GM13977 (cell line): ENCODE results near the gene TKT.
A peak's percentile ranks its signal among the peaks of the same experiment; 100 is the strongest.
"Not testable (repeated sequence)": the region's sequence is repeated elsewhere in the genome, so short reads cannot be mapped to it uniquely, and the experiment has no call there.

Source experiments
- DNase-seq: peaks from one replicate; pipeline ENCODE4 v3.0.0; 2012; ENCODE audit warnings: low spot score
- CTCF ChIP-seq: IDR thresholded peaks from 2 replicates; pipeline ENCODE4 v1.5.1; 2012; ENCODE audit warnings: mild to moderate bottlenecking, control low read depth; ENCODE audit not compliant: insufficient read depth; ENCODE audit errors: extremely low read depth, missing control alignments
- in situ Hi-C: fragments of 300-500 bp; cut with MboI; formaldehyde crosslinking; loops from one replicate; pipeline ENCODE4 v1.12.0; 2022; ENCODE audit warnings: low sequenced_read_pairs, low pct_unique_long_range_greater_than_20kb, mixed read lengths, inconsistent platforms; ENCODE audit not compliant: unreplicated experiment

Gene TKT

GRCh38 chr3:53255775-53256703 is at the start of gene TKT:
Gene TKT, minus strand, starts transcription at chr3:53256022. Its CDS starts 80 bp downstream, at chr3:53255942.
- DNase-seq: peak; percentile 99
- in situ Hi-C loops: no loop called here
- no peak for TF ChIP-seq CTCF

GRCh38 chr3:53303957-53304356 is 48.1 kb upstream of the TKT start:
- in situ Hi-C loops: no loop called here
- TF ChIP-seq CTCF: no peak
- DNase-seq: no peak

- no peak for DNase-seq
- no peak for TF ChIP-seq CTCF
- in situ Hi-C loops: no loop called here
Observed at GRCh38 chr3:53303549-53303948, 47.7 kb upstream of the TKT start.

GRCh38 chr3:53300826-53301225 is 45.0 kb upstream of the TKT start:
- TF ChIP-seq CTCF: no peak
- DNase-seq: no peak
- in situ Hi-C loops: no loop called here

- peak; percentile 48 for DNase-seq
- in situ Hi-C loops: not testable (repeated sequence)
- TF ChIP-seq CTCF: peak; percentile 78
Observed at GRCh38 chr3:53299611-53300023, 43.8 kb upstream of the TKT start.

GRCh38 chr3:53295410-53295809 is 39.6 kb upstream of the TKT start:
- in situ Hi-C loops: no loop called here
- no peak for TF ChIP-seq CTCF

More at GRCh38 chr3:53295410-53295809, 39.6 kb upstream of the TKT start:
- DNase-seq: no peak
